ENCODE measurements around the gene CORIN. TPM values are rescaled to one million over a fixed set of nuclear protein-coding genes. Genes with fewer than 3 reads are reported as not detected.

Gene CORIN
- total and polyA plus RNA-seq, 10 of the 15 experiments (the other 5 are each of a cell fraction or from before 2014, with no cell fraction given), result 0.02 to 0.45 (median 0.09) TPM; not detected in 3

DNA sequence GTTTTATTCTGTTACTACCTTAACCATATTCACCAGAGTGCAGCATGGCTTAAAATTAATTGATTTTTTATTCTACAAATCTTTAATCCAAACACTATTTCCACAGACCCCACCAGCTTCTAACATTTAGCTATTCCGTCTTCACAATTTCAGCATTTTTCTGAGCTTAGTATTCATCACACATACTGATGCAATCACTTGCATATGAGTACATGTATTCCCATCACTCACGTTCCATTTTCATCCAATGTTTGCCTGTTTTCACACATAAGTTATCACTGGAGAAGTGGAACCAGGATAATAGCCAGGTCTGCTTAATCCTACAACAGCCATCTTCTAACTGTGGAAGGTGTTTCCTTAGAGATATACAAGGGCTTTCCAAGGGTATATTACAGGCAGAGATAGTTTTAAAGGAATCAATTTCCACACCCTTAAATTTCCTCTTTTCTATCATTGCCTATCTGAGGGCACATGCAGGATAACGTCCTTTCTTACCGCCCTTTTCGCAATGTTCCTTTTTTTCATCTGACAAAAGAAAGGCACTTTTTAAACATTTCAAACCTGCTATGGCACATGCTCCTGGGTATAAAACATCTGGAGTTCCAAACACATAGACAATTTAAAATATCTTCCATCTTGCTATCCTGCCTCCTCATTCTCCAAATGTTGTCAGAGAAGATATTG is 115.8 kb downstream of the CORIN start (continued):
- no peak for TF ChIP-seq MYC (IDR thresholded peaks at IDR 0.05; ENCODE audit: insufficient read depth, insufficient read length, insufficient replicate concordance, low read length, severe bottlenecking)
- TF ChIP-seq, protein P1, sequence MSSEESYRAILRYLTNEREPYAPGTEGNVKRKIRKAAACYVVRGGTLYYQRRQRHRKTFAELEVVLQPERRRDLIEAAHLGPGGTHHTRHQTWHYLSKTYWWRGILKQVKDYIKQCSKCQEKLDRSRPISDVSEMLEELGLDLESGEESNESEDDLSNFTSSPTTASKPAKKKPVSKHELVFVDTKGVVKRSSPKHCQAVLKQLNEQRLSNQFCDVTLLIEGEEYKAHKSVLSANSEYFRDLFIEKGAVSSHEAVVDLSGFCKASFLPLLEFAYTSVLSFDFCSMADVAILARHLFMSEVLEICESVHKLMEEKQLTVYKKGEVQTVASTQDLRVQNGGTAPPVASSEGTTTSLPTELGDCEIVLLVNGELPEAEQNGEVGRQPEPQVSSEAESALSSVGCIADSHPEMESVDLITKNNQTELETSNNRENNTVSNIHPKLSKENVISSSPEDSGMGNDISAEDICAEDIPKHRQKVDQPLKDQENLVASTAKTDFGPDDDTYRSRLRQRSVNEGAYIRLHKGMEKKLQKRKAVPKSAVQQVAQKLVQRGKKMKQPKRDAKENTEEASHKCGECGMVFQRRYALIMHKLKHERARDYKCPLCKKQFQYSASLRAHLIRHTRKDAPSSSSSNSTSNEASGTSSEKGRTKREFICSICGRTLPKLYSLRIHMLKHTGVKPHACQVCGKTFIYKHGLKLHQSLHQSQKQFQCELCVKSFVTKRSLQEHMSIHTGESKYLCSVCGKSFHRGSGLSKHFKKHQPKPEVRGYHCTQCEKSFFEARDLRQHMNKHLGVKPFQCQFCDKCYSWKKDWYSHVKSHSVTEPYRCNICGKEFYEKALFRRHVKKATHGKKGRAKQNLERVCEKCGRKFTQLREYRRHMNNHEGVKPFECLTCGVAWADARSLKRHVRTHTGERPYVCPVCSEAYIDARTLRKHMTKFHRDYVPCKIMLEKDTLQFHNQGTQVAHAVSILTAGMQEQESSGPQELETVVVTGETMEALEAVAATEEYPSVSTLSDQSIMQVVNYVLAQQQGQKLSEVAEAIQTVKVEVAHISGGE (CRISPR knock-in tag; IDR thresholded peaks at IDR 0.05), result no peak
- no peak for TF ChIP-seq CHD1 (IDR thresholded peaks at IDR 0.05; ENCODE audit: low read depth, low read length)
- TF ChIP-seq LARP7 (IDR thresholded peaks at IDR 0.05), result no peak
- TF ChIP-seq CHD2 (IDR thresholded peaks at IDR 0.05; ENCODE audit: borderline replicate concordance, low read depth, low read length), result no peak
- TF ChIP-seq BMI1 (IDR thresholded peaks at IDR 0.05; ENCODE audit: borderline replicate concordance), result no peak

DNA sequence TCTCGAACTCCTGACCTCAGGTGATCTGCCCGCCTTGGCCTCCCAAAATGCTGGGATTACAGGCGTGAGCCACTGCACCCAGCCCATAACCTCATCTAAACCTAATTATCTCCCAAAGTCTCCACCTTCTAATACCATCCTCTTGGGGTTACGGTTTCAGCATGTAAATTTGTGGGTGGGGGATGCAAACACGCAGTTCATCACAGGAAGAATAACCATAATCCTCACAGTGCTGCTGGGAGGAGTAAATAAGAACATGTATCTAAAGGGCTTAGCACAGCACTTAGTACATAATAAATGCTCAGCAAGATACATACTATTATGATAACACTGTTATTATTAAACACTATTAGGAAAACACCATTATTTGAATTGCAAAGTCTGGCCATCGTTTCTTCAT is 116.4 kb downstream of the CORIN start:
- intact Hi-C loops (cut with micrococcal nuclease; ENCODE audit: unreplicated experiment), result no loop called here
- Histone ChIP-seq H3K27me3 (replicated peaks in 1 of 2; ENCODE audit: control insufficient read depth in 2 of 2, insufficient read depth in 2 of 2, low read length in 1 of 2) (no peaks in the 10 kb centered on the region; a peak in 1 of 4 replicates), H2AFZ (ENCODE audit: control insufficient read depth, low read depth, low read length) (no peak overlapping the region)
- TF ChIP-seq MYC (IDR thresholded peaks at IDR 0.05; ENCODE audit: insufficient read depth, insufficient read length, insufficient replicate concordance, low read length, severe bottlenecking) (no peak), SREBF1 (IDR thresholded peaks at IDR 0.05; ENCODE audit: low read length) (no peak), NRF1 (conservative IDR thresholded peaks at IDR 0.05; ENCODE audit: low read depth, low read length) (no peak), POU2F2 (IDR thresholded peaks at IDR 0.05; ENCODE audit: borderline replicate concordance, low read depth, low read length) (no peak), EGR1 (IDR thresholded peaks at IDR 0.05; ENCODE audit: borderline replicate concordance in 1 of 2, low read depth in 2 of 2, low read length in 2 of 2) (no peak), CHD1 (IDR thresholded peaks at IDR 0.05; ENCODE audit: low read depth, low read length) (no peak), TAF1 (IDR thresholded peaks at IDR 0.05; ENCODE audit: borderline replicate concordance, low read depth, low read length) (no peak), ZSCAN29 (IDR thresholded peaks at IDR 0.05) (no peak), IKZF2 (IDR thresholded peaks at IDR 0.05) (no peak), TCF3 (IDR thresholded peaks at IDR 0.05; ENCODE audit: borderline replicate concordance, insufficient read depth, low read depth, low read length) (no peak), CREB1 (IDR thresholded peaks at IDR 0.05; ENCODE audit: low read depth) (no peak), SRF (IDR thresholded peaks at IDR 0.05; ENCODE audit: low read depth in 2 of 2, low read length in 2 of 2) (no peak)

More for the DNA sequence above, 116.4 kb downstream of the CORIN start:
- Histone ChIP-seq H4K20me1 (ENCODE audit: control insufficient read depth, insufficient read depth) (no peaks in the 10 kb centered on the region), H3K79me2 (ENCODE audit: control insufficient read depth, insufficient read depth, low read length) (no peaks in the 10 kb centered on the region), H3K4me3 (no peak overlapping the region), H3K4me2 (ENCODE audit: control insufficient read depth, insufficient read depth) (no peak overlapping the region), H3K9ac (ENCODE audit: control insufficient read depth, insufficient read depth, low read length) (no peak overlapping the region), H3K4me1 (ENCODE audit: control insufficient read depth, insufficient read depth, low read length) (no peaks in the 10 kb centered on the region), H3K36me3 (ENCODE audit: control insufficient read depth in 2 of 2, insufficient read depth in 2 of 2, low read length in 1 of 2) (no peaks in the 10 kb centered on the region), H3K27ac (ENCODE audit: control insufficient read depth, insufficient read depth) (no peak overlapping the region), H3K9me3 (replicated peaks; ENCODE audit: control insufficient read depth, insufficient read depth, low read length) (no peaks in the 10 kb centered on the region)
- ChIA-PET RAD21 (ENCODE audit: unreplicated experiment) (no interaction called here), CTCF (interaction anchor here (1.6 kb wide), 1 partner anchor 115 kb away, joined by 4 read pairs; no protein-coding TSS in a partner anchor), SMC1A (ENCODE audit: uncharacterized antibody, unreplicated experiment) (no interaction called here), POLR2A (no interaction called here)
- in situ Hi-C loops (cut with MboI), result no loop called here
- ATAC-seq, result no peak
- no peak for FAIRE-seq
- DNase-seq (ENCODE audit: low read depth, low spot score), result no peak
- WGBS (ENCODE audit: insufficient coverage, insufficient replicate concordance, low lambda C conversion rate, missing lambda C conversion rate), result 19% methylated on average over 6 of the region's 6 CpGs
- no TSS peak for BruUV-seq (replicated peaks)

Measured in GM12878 (cell line).